Heart left ventricle (tissue), 16 donors: ENCODE results near the gene THBD. TPM values are rescaled to one million over a fixed set of nuclear protein-coding genes. Genes with fewer than 3 reads are reported as not detected.

Experiments used
- ATAC-seq, 4 donors: fragments of 200-7000 bp; cut with Tn5 transposase; one replicate each; pipeline ENCODE4 v1.9.1; 2020 to 2022; ENCODE audit warnings: moderate library complexity in 4 of 4, mild to moderate bottlenecking in 3 of 4, moderate number of reproducible peaks in 1 of 4
- DNase-seq, 5 donors: peaks; one replicate each; pipeline ENCODE4 v3.0.0-alpha.2; 2020
- H3K27ac ChIP-seq, 12 donors: fragments of 200-600 bp; sonication (generic) in 4 of 12; one replicate each; pipeline versions ENCODE4 v1.5.0 to v1.8.0; 2016 to 2022; ENCODE audit warnings: mild to moderate bottlenecking in 2 of 12
- H3K27me3 ChIP-seq, 9 donors: fragments of 200-600 bp; sonication (generic) in 2 of 9; one replicate each; pipeline versions ENCODE4 v1.5.1 to v1.8.0; 2016 to 2022; ENCODE audit warnings: mild to moderate bottlenecking in 3 of 9
- H3K36me3 ChIP-seq, 9 donors: fragments of 200-600 bp; sonication (generic) in 2 of 9; one replicate each; pipeline versions ENCODE4 v1.5.0 to v1.8.0; 2018 to 2022; ENCODE audit warnings: mild to moderate bottlenecking in 2 of 9
- H3K4me1 ChIP-seq, 12 donors: fragments of 200-600 bp; sonication (generic) in 4 of 12; one replicate each; pipeline versions ENCODE4 v1.5.0 to v1.8.0; 2016 to 2022; ENCODE audit warnings: mild to moderate bottlenecking in 3 of 12
- H3K4me3 ChIP-seq, 12 donors: fragments of 200-600 bp; sonication (generic) in 4 of 12; one replicate each; pipeline versions ENCODE4 v1.5.0 to v1.8.0; 2017 to 2022; ENCODE audit warnings: mild to moderate bottlenecking in 9 of 12, moderate library complexity in 4 of 12
- H3K9me3 ChIP-seq, 12 donors: fragments of 200-600 bp; sonication (generic) in 4 of 12; one replicate each; pipeline versions ENCODE4 v1.5.0 to v1.8.0; 2016 to 2022; ENCODE audit warnings: mild to moderate bottlenecking in 1 of 12
- POLR2A ChIP-seq, 2 donors: fragments of 450-650 bp; IDR thresholded peaks; one replicate each; pipeline ENCODE4 v1.6.1; 2017; ENCODE audit warnings: antibody characterized with exemption in 2 of 2, mild to moderate bottlenecking in 2 of 2, moderate library complexity in 2 of 2
- WGBS, 4 donors: extraction: QIAGEN DNeasy Blood & Tissue Kit in 2 of 4; methylation state at CpG; one replicate each; pipeline versions ENCODE4 v1.1.5 to v1.1.7; 2013 to 2018; 5-methylcytosine and 5-hydroxymethylcytosine counted together
- intact Hi-C, 10 donors: fragments of 100-400 bp; cut with DNase I; formaldehyde crosslinking; loops; one replicate each; pipeline versions ENCODE4 v1.11.1 to v1.14.2; 2022
- polyA plus RNA-seq, 2 donors: library from polyadenylated mRNA; stranded (reverse); fragments of 200-250 nt; gene quantifications; one replicate each; pipeline ENCODE4 v1.2.3, GENCODE V29; 2013
- total RNA-seq, 9 donors: library from RNA; depleted of rRNA in 2 of 9; stranded (reverse); fragments of >200 nt in 2 of 9; fragmentation: NEBNext Ultra II Directional in 3 of 9; extraction: Animal tissue kit (Norgen Biotek cat#: 25700) in 3 of 9; gene quantifications; one replicate each; pipeline versions ENCODE4 v1.1.0 to v1.2.4, GENCODE V29; 2016 to 2023
- TF ChIP-seq, protein P1 (sequence below), 12 donors: fragments of 200-600 bp; sonication (generic) in 4 of 12; IDR thresholded peaks; one replicate each; pipeline versions ENCODE4 v1.5.0 to v1.8.0; 2018 to 2022; ENCODE audit warnings: antibody characterized with exemption in 12 of 12, mild to moderate bottlenecking in 5 of 12
- donor health status: ischemic (EF 13 %, LVEDD 7.1; RV severe dilation, severe dysfunction).
- donor health status: healthy with polysubstance abuse.
- donor health status: DM: no; HTN: yes; CAD: no.
- donor health status: DM: no; HTN: no; CAD: no.
- donor health status: ischemic (EF 25% LVEDD 6.9; RV normal size, moderate dysfunction).
- donor health status: ischemic (EF 25% LVEDD 5.7; RV mildly dilated, moderate dysfunction).
- donor health status: healthy.
- donor health status: DM: yes; HTN: yes; CAD: no.
- donor health status: ischemic (EF 35%, LVEDD 5.7; RV mildly dilated, moderate dysfunction).
- donor health status: nonischemic (EF 11% LVEDD 7.7; RV severe dilation, severe dysfunction).
- donor health status: DM: yes; HTN: yes; CAD: no.
- donor health status: PGD.
- donor health status: ischemic (EF 29% LVEDD 5.4; RV normal size, mild dysfunction).
- donor health status: nonischemic (EF 23%, LVEDD 6.1; RV moderate dilation, normal function).

THBD gene
- total and polyA plus RNA-seq, 11 donors, result 8.2 to 70.9 (median 19.9) TPM

DNA sequence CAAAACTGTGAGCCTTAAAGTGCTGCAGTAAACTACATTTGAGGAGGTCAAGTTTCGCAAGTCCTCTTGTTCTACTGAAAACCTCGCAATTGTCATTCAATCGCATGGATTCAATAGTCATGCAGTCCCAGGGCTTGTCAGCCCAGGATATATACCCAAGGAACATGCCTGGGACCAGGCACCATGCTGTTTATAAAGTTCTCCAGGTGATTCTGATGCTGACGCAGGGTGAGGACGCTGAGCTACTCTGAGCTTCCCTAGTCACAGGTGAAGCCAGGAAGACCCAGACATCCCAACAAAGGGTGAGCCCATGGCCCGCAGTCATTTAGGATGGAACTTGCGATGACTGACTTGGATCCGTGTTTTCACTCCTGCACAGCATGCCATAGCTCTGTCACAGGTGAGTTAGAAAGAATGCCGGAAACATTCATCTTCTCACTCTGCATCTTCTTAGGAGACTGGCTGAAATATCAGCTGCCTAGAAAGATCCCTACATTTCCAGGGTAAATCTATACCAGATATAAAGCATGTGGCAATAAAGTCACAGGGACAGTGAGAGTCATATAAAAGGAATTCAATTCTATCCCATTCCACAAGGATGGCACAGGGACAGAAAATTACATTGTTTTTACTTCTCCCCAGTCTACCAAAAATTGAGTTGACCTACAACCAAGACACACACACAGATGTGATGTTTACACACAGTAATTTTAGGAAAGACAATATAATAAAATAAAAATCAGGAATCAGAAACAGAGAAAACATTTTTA, 41.4 kb downstream of the THBD start:
- H3K27ac ChIP-seq, result no peak overlapping the region

GRCh38 chr20:23007462-23007861, 42.0 kb downstream of the THBD start:
- H3K4me1 ChIP-seq, result no peaks in the 10 kb centered on the region
- ATAC-seq (no peak), DNase-seq (no peak)
- 86 to 98% (median 90%) methylated on average over 3 of the region's 3 CpGs for WGBS, 4 donors
- H3K36me3 ChIP-seq, result no peaks in the 10 kb centered on the region
- no peak overlapping the region for H3K4me3 ChIP-seq
- H3K27ac ChIP-seq, result no peak overlapping the region
- intact Hi-C loops, result no loop called here
- no peak for TF ChIP-seq POLR2A (IDR thresholded peaks at IDR 0.05)
- TF ChIP-seq, protein P1, sequence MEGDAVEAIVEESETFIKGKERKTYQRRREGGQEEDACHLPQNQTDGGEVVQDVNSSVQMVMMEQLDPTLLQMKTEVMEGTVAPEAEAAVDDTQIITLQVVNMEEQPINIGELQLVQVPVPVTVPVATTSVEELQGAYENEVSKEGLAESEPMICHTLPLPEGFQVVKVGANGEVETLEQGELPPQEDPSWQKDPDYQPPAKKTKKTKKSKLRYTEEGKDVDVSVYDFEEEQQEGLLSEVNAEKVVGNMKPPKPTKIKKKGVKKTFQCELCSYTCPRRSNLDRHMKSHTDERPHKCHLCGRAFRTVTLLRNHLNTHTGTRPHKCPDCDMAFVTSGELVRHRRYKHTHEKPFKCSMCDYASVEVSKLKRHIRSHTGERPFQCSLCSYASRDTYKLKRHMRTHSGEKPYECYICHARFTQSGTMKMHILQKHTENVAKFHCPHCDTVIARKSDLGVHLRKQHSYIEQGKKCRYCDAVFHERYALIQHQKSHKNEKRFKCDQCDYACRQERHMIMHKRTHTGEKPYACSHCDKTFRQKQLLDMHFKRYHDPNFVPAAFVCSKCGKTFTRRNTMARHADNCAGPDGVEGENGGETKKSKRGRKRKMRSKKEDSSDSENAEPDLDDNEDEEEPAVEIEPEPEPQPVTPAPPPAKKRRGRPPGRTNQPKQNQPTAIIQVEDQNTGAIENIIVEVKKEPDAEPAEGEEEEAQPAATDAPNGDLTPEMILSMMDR (IDR thresholded peaks at IDR 0.05), result no peak
- no peaks in the 10 kb centered on the region for H3K9me3 ChIP-seq
- H3K27me3 ChIP-seq, result no peaks in the 10 kb centered on the region

More for the DNA sequence above, 41.4 kb downstream of the THBD start:
- Histone ChIP-seq H3K9me3 (no peaks in the 10 kb centered on the region), H3K27me3 (no peaks in the 10 kb centered on the region), H3K4me3 (no peak overlapping the region), H3K36me3 (no peaks in the 10 kb centered on the region), H3K4me1 (peaks cover 0 to 5% (median 2%) of the 10 kb centered on the region in 12 donors)
- intact Hi-C loops, result no loop called here
- no peak for ATAC-seq
- no peak for DNase-seq
- WGBS, 4 donors, result 92 to 97% (median 95%) methylated on average over 9 of the region's 9 CpGs
- no peak for TF ChIP-seq POLR2A (IDR thresholded peaks at IDR 0.05)
- TF ChIP-seq, protein P1 (IDR thresholded peaks at IDR 0.05), result no peak

GRCh38 chr20:23005776-23006175, 43.7 kb downstream of the THBD start:
- H3K36me3 ChIP-seq, result no peaks in the 10 kb centered on the region
- TF ChIP-seq POLR2A (IDR thresholded peaks at IDR 0.05), result no peak
- TF ChIP-seq, protein P1 (IDR thresholded peaks at IDR 0.05), result no peak
- H3K27ac ChIP-seq, result no peak overlapping the region
- no peak for ATAC-seq
- no peaks in the 10 kb centered on the region for H3K9me3 ChIP-seq
- no peak overlapping the region for H3K4me3 ChIP-seq
- no peak for DNase-seq
- H3K4me1 ChIP-seq, result no peaks in the 10 kb centered on the region
- no peaks in the 10 kb centered on the region for H3K27me3 ChIP-seq
- intact Hi-C loops, result no loop called here

GRCh38 chr20:23003881-23004460, 45.5 kb downstream of the THBD start:
- TF ChIP-seq, protein P1 (IDR thresholded peaks at IDR 0.05), result no peak
- TF ChIP-seq POLR2A (IDR thresholded peaks at IDR 0.05), result no peak
- Histone ChIP-seq H3K27me3 (no peaks in the 10 kb centered on the region), H3K4me1 (peaks cover 0 to 4% (median 0%) of the 10 kb centered on the region in 12 donors), H3K9me3 (no peaks in the 10 kb centered on the region), H3K27ac (no peak overlapping the region), H3K36me3 (no peaks in the 10 kb centered on the region), H3K4me3 (no peak overlapping the region)
- DNase-seq (no peak), ATAC-seq (no peak)
- intact Hi-C loops, result no loop called here
- WGBS, 4 donors, result 88 to 93% (median 91%) methylated on average over 2 of the region's 2 CpGs
